B cell (primary cell): ENCODE measurements around the gene LHX4. TPM values are rescaled to one million over a fixed set of nuclear protein-coding genes. Genes with fewer than 3 reads are reported as not detected.

ENCODE experiments used
- ATAC-seq: fragments of 200-7000 bp; cut with Tn5 transposase; one replicate; pipeline ENCODE4 v1.10.0; 2021; ENCODE audit warnings: low read depth, mild to moderate bottlenecking, moderate number of reproducible peaks, moderate library complexity
- CTCF ChIA-PET: fragments of 350-600 bp; sonication (Branson Sonifier 250); formaldehyde crosslinking; loops from one replicate; lab custom pipeline; 2021; ENCODE audit warnings: antibody characterized with exemption, inconsistent platforms; lab: Charles Lee
- POLR2A ChIA-PET: fragments of 350-600 bp; sonication (Branson Sonifier 250); formaldehyde crosslinking; loops from one replicate; lab custom pipeline; 2021; ENCODE audit warnings: antibody characterized with exemption; lab: Charles Lee
- DNase-seq: peaks from one replicate; pipeline ENCODE4 v3.0.0; 2013
- H2AFZ ChIP-seq: 2 replicates; pipeline ENCODE4 v1.6.1; 2012; ENCODE audit warnings: mild to moderate bottlenecking, low read depth, low read length; ENCODE audit not compliant: insufficient read depth, poor library complexity, severe bottlenecking
- H3K27ac ChIP-seq, 2 donors: 1 replicate in 1 of 2; 2 replicates in 1 of 2; pipeline ENCODE4 v1.5.1; 2012 to 2013; ENCODE audit warnings: low read length in 2 of 2, mild to moderate bottlenecking in 2 of 2, moderate library complexity in 1 of 2
- H3K27me3 ChIP-seq, 4 experiments: fragments of 200-600 bp in 1 of 4; sonication (generic) in 1 of 4; replicated peaks in 1 of 4; 1 replicate in 2 of 4; 2 replicates in 2 of 4; pipeline versions ENCODE4 v1.6.1 to v1.7.0; 2013 to 2016; ENCODE audit warnings: low read length in 3 of 4, mild to moderate bottlenecking in 2 of 4, mixed read lengths in 1 of 4, moderate library complexity in 1 of 4; ENCODE audit not compliant: insufficient read depth in 4 of 4, control insufficient read depth in 3 of 4; ENCODE audit errors: control extremely low read depth in 1 of 4
- H3K36me3 ChIP-seq, 2 experiments: replicated peaks in 1 of 2; 1 replicate in 1 of 2; 2 replicates in 1 of 2; pipeline versions ENCODE4 v1.6.1 to v1.7.1; 2013; ENCODE audit warnings: low read length in 1 of 2; ENCODE audit not compliant: insufficient read depth in 2 of 2, control insufficient read depth in 1 of 2; ENCODE audit errors: control extremely low read depth in 1 of 2, extremely low read depth in 1 of 2
- H3K4me1 ChIP-seq, 2 donors: fragments of 200-600 bp in 1 of 2; sonication (generic) in 1 of 2; 1 replicate in 1 of 2; 2 replicates in 1 of 2; pipeline versions ENCODE4 v1.5.1 to v1.6.1; 2013 to 2017; ENCODE audit warnings: low read length in 2 of 2; ENCODE audit not compliant: control insufficient read depth in 2 of 2, insufficient read depth in 2 of 2
- H3K4me2 ChIP-seq: replicated peaks from 2 replicates; pipeline ENCODE3; 2012; ENCODE audit warnings: mild to moderate bottlenecking, low read depth, low read length; ENCODE audit not compliant: poor library complexity, severe bottlenecking
- H3K4me3 ChIP-seq, 5 experiments: fragments of 200-600 bp in 1 of 5; sonication (generic) in 1 of 5; 1 replicate in 3 of 5; 2 replicates in 2 of 5; pipeline versions ENCODE4 v1.5.1 to v1.7.0; 2011 to 2016; ENCODE audit warnings: low read length in 4 of 5, mild to moderate bottlenecking in 4 of 5, low read depth in 2 of 5, control low read depth in 1 of 5, moderate library complexity in 1 of 5; ENCODE audit not compliant: insufficient read depth in 1 of 5; ENCODE audit errors: control extremely low read depth in 1 of 5, extremely low read depth in 1 of 5
- H3K79me2 ChIP-seq: fragments of 200-600 bp; sonication (generic); one replicate; pipeline ENCODE4 v1.6.0; 2016; ENCODE audit warnings: low read length; ENCODE audit not compliant: control insufficient read depth, insufficient read depth
- H3K9ac ChIP-seq: fragments of 200-600 bp; sonication (generic); 2 replicates; pipeline ENCODE4 v1.6.1; 2017; ENCODE audit warnings: mild to moderate bottlenecking, low read length, moderate library complexity
- H3K9me3 ChIP-seq, 3 donors: one replicate each; pipeline versions ENCODE4 v1.6.1 to v1.7.1; 2013; ENCODE audit warnings: low read length in 2 of 3; ENCODE audit not compliant: control insufficient read depth in 2 of 3, insufficient read depth in 1 of 3; ENCODE audit errors: control extremely low read depth in 1 of 3
- H4K20me1 ChIP-seq: 2 replicates; pipeline ENCODE4 v1.6.0; 2012; ENCODE audit warnings: mild to moderate bottlenecking, low read length; ENCODE audit not compliant: insufficient read depth, control insufficient read depth, poor library complexity, severe bottlenecking
- H3K27ac Mint-ChIP-seq: one replicate; pipeline ENCODE4 v1.8.0; 2021; ENCODE audit warnings: mixed read lengths
- H3K27me3 Mint-ChIP-seq: one replicate; pipeline ENCODE4 v1.8.0; 2021; ENCODE audit warnings: mixed read lengths
- H3K4me1 Mint-ChIP-seq: one replicate; pipeline ENCODE4 v1.8.0; 2021; ENCODE audit warnings: mixed read lengths
- H3K4me3 Mint-ChIP-seq: one replicate; pipeline ENCODE4 v1.8.0; 2021; ENCODE audit warnings: mixed read lengths
- H3K9me3 Mint-ChIP-seq: one replicate; pipeline ENCODE4 v1.8.0; 2022; ENCODE audit warnings: mixed read lengths; ENCODE audit not compliant: insufficient read depth
- CTCF ChIP-seq: fragments of 200-600 bp; IDR thresholded peaks from one replicate; pipeline ENCODE4 v1.8.0; 2022; ENCODE audit warnings: antibody characterized with exemption, mild to moderate bottlenecking
- EZH2 ChIP-seq: IDR thresholded peaks from 2 replicates; pipeline ENCODE4 v1.6.1; 2012; ENCODE audit warnings: borderline replicate concordance, low read depth, mild to moderate bottlenecking, moderate library complexity, low read length; ENCODE audit not compliant: insufficient read depth, poor library complexity, severe bottlenecking
- WGBS: methylation state at CpG from one replicate; pipeline ENCODE4 v1.1.5; 2013; ENCODE audit warnings: missing lambda C conversion rate; ENCODE audit not compliant: insufficient coverage; 5-methylcytosine and 5-hydroxymethylcytosine counted together
- intact Hi-C: fragments of 100-400 bp; cut with micrococcal nuclease; formaldehyde crosslinking; loops from one replicate; pipeline ENCODE4 v1.10.0; 2022
- polyA plus RNA-seq: library from polyadenylated mRNA; depleted of rRNA; stranded (reverse); fragments of >200 nt; gene quantifications from 2 replicates; pipeline ENCODE4 v1.2.3, GENCODE V29; 2012
- total RNA-seq, 2 donors: library from RNA; stranded (reverse); fragments of 120-200 nt in 1 of 2; gene quantifications; 1 replicate in 1 of 2; 2 replicates in 1 of 2; pipeline versions ENCODE4 v1.2.3 to v1.2.4, GENCODE V29; 2013 to 2022

Gene LHX4
- total and polyA plus RNA-seq, 2 donors (not counting 1 experiment from before 2014, with no cell fraction given): not detected

- H2AFZ ChIP-seq: no peak overlapping the region
- H3K4me2 ChIP-seq: no peak overlapping the region
- H4K20me1 ChIP-seq: no peaks in the 10 kb centered on the region
- H3K4me1 ChIP-seq: no peaks in the 10 kb centered on the region
- H3K9me3 ChIP-seq: no peaks in the 10 kb centered on the region
- no peaks in the 10 kb centered on the region for H3K9me3 Mint-ChIP-seq
- intact Hi-C loops: no loop called here
- WGBS: 90% methylated on average over 12 of the region's 12 CpGs
- H3K27ac ChIP-seq: no peak overlapping the region
- H3K79me2 ChIP-seq: no peaks in the 10 kb centered on the region
- H3K4me3 ChIP-seq: no peak overlapping the region
- ChIA-PET CTCF (no interaction called here), POLR2A (no interaction called here)
- no peak overlapping the region for H3K4me3 Mint-ChIP-seq
- H3K4me1 Mint-ChIP-seq: peaks cover 2% of the 10 kb centered on the region
- H3K36me3 ChIP-seq: no peaks in the 10 kb centered on the region
- no peak overlapping the region for H3K27ac Mint-ChIP-seq
- no peak overlapping the region for H3K9ac ChIP-seq
- TF ChIP-seq EZH2 (no peak), CTCF (no peak)
- DNase-seq (no peak), ATAC-seq (no peak)
- H3K27me3 ChIP-seq: no peaks in the 10 kb centered on the region
- peaks cover 4% of the 10 kb centered on the region for H3K27me3 Mint-ChIP-seq
Measured at GRCh38 chr1:180211156-180211859, 18.8 kb upstream of the LHX4 start.

GRCh38 chr1:180211860-180212229 is 18.2 kb upstream of the LHX4 start:
- CTCF ChIA-PET: no interaction called here
- H3K79me2 ChIP-seq: no peaks in the 10 kb centered on the region

More at GRCh38 chr1:180211860-180212229, 18.2 kb upstream of the LHX4 start:
- Mint-ChIP-seq H3K9me3 (no peaks in the 10 kb centered on the region), H3K4me1 (peaks cover 2% of the 10 kb centered on the region), H3K27me3 (peaks cover 4% of the 10 kb centered on the region), H3K27ac (no peak overlapping the region), H3K4me3 (no peak overlapping the region)
- no peak overlapping the region for H3K27ac ChIP-seq
- no peaks in the 10 kb centered on the region for H3K4me1 ChIP-seq
- H3K27me3 ChIP-seq: no peaks in the 10 kb centered on the region
- POLR2A ChIA-PET: no interaction called here
- TF ChIP-seq EZH2 (no peak), CTCF (no peak)
- intact Hi-C loops: no loop called here
- 91% methylated on average over 5 of the region's 8 CpGs for WGBS
- H3K9ac ChIP-seq: no peak overlapping the region
- no peaks in the 10 kb centered on the region for H4K20me1 ChIP-seq
- H3K4me3 ChIP-seq: no peak overlapping the region
- H2AFZ ChIP-seq: no peak overlapping the region
- H3K36me3 ChIP-seq: no peaks in the 10 kb centered on the region
- H3K4me2 ChIP-seq: no peak overlapping the region
- ATAC-seq (no peak), DNase-seq (no peak)
- H3K9me3 ChIP-seq: no peaks in the 10 kb centered on the region
